ENCODE measurements around the gene ARIH1.

GRCh38 chr15:72590427-72590826, 116.3 kb downstream of the ARIH1 start:
- no peak for TF ChIP-seq POLR2A (IDR thresholded peaks at IDR 0.05)
- no peak for TF ChIP-seq CTCF (IDR thresholded peaks at IDR 0.05)

Measured in thyroid gland (tissue), 4 donors.